PC-9 (cell line): ENCODE results near the gene DOCK1. TPM values are rescaled to one million over a fixed set of nuclear protein-coding genes. Genes with fewer than 3 reads are reported as not detected.

ENCODE experiments used
- BruUV-seq: library from RNA; stranded (reverse); fragments of 400-500 nt; replicated peaks from 2 replicates; lab custom pipeline; 2021; lab: Mats Ljungman, UMichigan
- CTCF ChIA-PET: fragments of 300-600 bp; sonication (Branson Sonifier 250); formaldehyde crosslinking; loops from one replicate; lab custom pipeline; 2022; ENCODE audit warnings: antibody characterized with exemption; lab: Charles Lee
- POLR2A ChIA-PET: fragments of 300-600 bp; sonication (Branson Sonifier 250); formaldehyde crosslinking; loops from one replicate; lab custom pipeline; 2022; ENCODE audit warnings: antibody characterized with exemption; ENCODE audit not compliant: unreplicated experiment; lab: Charles Lee
- DNase-seq, 2 experiments: peaks; one replicate each; pipeline versions ENCODE4 v3.0.0 to v3.0.0-alpha.2; 2015 to 2022; ENCODE audit warnings: mixed read lengths in 1 of 2
- H2AFZ ChIP-seq: fragments of 200-600 bp; sonication (generic); 2 replicates; pipeline ENCODE4 v1.8.1; 2017; ENCODE audit warnings: antibody characterized with exemption
- H3F3A ChIP-seq: fragments of 200-600 bp; sonication (generic); 2 replicates; pipeline ENCODE4 v1.8.1; 2017; ENCODE audit warnings: antibody characterized with exemption, mild to moderate bottlenecking, low read depth; ENCODE audit not compliant: insufficient read depth
- H3K27ac ChIP-seq: fragments of 200-600 bp; sonication (generic); 2 replicates; pipeline ENCODE4 v1.6.1; 2016; ENCODE audit warnings: mixed run types
- H3K27me3 ChIP-seq: fragments of 200-600 bp; sonication (generic); 2 replicates; pipeline ENCODE4 v1.6.1; 2016; ENCODE audit warnings: low read depth, mixed run types; ENCODE audit not compliant: insufficient read depth
- H3K36me3 ChIP-seq: fragments of 200-600 bp; sonication (generic); 2 replicates; pipeline ENCODE4 v1.6.1; 2016; ENCODE audit warnings: low read depth, mixed run types
- H3K4me1 ChIP-seq: fragments of 200-600 bp; sonication (generic); replicated peaks from 2 replicates; pipeline ENCODE4 v1.6.1; 2016; ENCODE audit warnings: mixed run types; ENCODE audit not compliant: insufficient read depth
- H3K4me2 ChIP-seq: fragments of 200-600 bp; sonication (generic); 2 replicates; pipeline ENCODE4 v1.6.1; 2017; ENCODE audit warnings: mixed run types
- H3K4me3 ChIP-seq: fragments of 200-600 bp; sonication (generic); 2 replicates; pipeline ENCODE4 v1.6.1; 2016; ENCODE audit warnings: mixed run types
- H3K79me2 ChIP-seq: fragments of 200-600 bp; sonication (generic); 2 replicates; pipeline ENCODE4 v1.6.1; 2017; ENCODE audit warnings: low read depth, mixed run types
- H3K9me2 ChIP-seq: fragments of 200-600 bp; sonication (generic); 2 replicates; pipeline ENCODE4 v1.8.1; 2017; ENCODE audit warnings: mild to moderate bottlenecking; ENCODE audit not compliant: insufficient read depth
- H3K9me3 ChIP-seq: fragments of 200-600 bp; sonication (generic); 2 replicates; pipeline ENCODE4 v1.8.1; 2016; ENCODE audit warnings: low read depth; ENCODE audit not compliant: insufficient read depth
- H4K20me1 ChIP-seq: fragments of 200-600 bp; sonication (generic); 2 replicates; pipeline ENCODE4 v1.8.1; 2017; ENCODE audit not compliant: insufficient read depth
- CTCF ChIP-seq: fragments of 200-600 bp; sonication (generic); conservative IDR thresholded peaks from 2 replicates; pipeline ENCODE4 v1.6.1; 2017; ENCODE audit warnings: mixed run types, antibody characterized with exemption, mild to moderate bottlenecking, moderate library complexity
- EZH2 ChIP-seq: fragments of 200-600 bp; sonication (generic); IDR thresholded peaks from 2 replicates; pipeline ENCODE4 v1.8.0; 2017; ENCODE audit warnings: antibody characterized with exemption, low read depth
- intact Hi-C: fragments of 100-400 bp; cut with micrococcal nuclease; formaldehyde crosslinking; loops from one replicate; pipeline ENCODE4 v1.10.0; 2022; ENCODE audit not compliant: unreplicated experiment
- total RNA-seq: library from RNA; stranded (reverse); gene quantifications from 2 replicates; pipeline ENCODE4 v1.2.3, GENCODE V29; 2021

Gene DOCK1
- total RNA-seq, 1 experiment from 2014 or later: 24.8 TPM

DNA sequence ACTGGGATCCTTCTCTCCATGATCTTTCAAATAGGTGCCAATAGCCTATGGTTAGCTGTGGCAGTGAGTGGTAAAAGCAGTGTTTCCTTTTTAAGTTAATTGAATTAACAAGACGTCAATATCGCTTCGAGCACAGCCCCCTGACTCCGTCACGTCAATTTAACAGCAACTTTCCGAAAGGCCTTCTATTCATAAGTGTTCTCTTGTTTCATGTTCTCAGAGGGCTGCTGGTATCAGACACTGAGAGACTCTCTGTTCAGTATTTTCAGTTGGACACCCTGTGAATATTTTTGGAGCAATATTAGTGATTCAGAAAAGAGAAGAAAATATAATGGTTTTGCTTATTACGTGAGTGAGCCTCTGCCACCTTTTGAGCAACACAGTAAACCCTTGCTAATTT lies 465.4 kb downstream of the DOCK1 start:
- no peak for DNase-seq
- Histone ChIP-seq H2AFZ (no peak overlapping the region), H3K27me3 (no peaks in the 10 kb centered on the region), H3K4me2 (no peak overlapping the region), H3K27ac (no peak overlapping the region), H3K4me1 (no peaks in the 10 kb centered on the region), H3K79me2 (no peaks in the 10 kb centered on the region), H4K20me1 (no peaks in the 10 kb centered on the region), H3K36me3 (no peaks in the 10 kb centered on the region), H3K4me3 (no peak overlapping the region), H3K9me3 (no peaks in the 10 kb centered on the region), H3K9me2 (no peaks in the 10 kb centered on the region), H3F3A (no peaks in the 10 kb centered on the region)
- TF ChIP-seq EZH2 (no peak), CTCF (no peak)
- ChIA-PET POLR2A (no interaction called here), CTCF (no interaction called here)
- BruUV-seq: no TSS peak
- intact Hi-C loops: no loop called here

DNA sequence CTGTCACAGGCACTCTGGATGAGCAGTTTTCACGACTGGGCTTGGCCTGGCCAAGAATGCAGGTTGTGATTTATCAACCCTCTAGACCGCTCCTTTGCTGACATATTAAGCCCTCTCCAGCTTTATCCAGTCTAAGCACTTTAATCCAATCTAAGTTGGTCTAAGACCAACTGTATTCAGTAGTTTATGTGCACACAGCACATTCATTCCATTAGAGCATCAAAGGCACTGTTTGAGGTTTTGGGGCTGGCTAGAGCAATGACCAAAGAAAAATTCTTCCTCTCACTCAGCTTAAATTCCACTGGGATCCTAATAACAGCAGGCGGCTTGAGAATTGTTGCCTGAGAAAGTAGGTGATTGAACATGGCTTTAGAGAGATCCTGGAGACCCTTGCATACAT lies 467.1 kb downstream of the DOCK1 start:
- BruUV-seq: no TSS peak
- ChIA-PET CTCF (no interaction called here), POLR2A (no interaction called here)
- intact Hi-C loops: no loop called here
- no peak overlapping the region for H3K4me3 ChIP-seq
- H3K27me3 ChIP-seq: no peaks in the 10 kb centered on the region
- H4K20me1 ChIP-seq: no peaks in the 10 kb centered on the region
- H3K4me1 ChIP-seq: no peaks in the 10 kb centered on the region
- H3K36me3 ChIP-seq: no peaks in the 10 kb centered on the region
- no peaks in the 10 kb centered on the region for H3F3A ChIP-seq
- no peaks in the 10 kb centered on the region for H3K79me2 ChIP-seq
- H3K9me3 ChIP-seq: no peaks in the 10 kb centered on the region
- H2AFZ ChIP-seq: no peak overlapping the region
- H3K4me2 ChIP-seq: no peak overlapping the region
- DNase-seq: no peak
- H3K27ac ChIP-seq: no peak overlapping the region
- TF ChIP-seq EZH2: no peak
- no peak for TF ChIP-seq CTCF
- H3K9me2 ChIP-seq: no peaks in the 10 kb centered on the region

- Histone ChIP-seq H4K20me1 (no peaks in the 10 kb centered on the region), H3K27ac (no peak overlapping the region), H3K4me2 (no peak overlapping the region), H3F3A (no peaks in the 10 kb centered on the region), H3K9me2 (no peaks in the 10 kb centered on the region), H3K4me3 (no peak overlapping the region), H2AFZ (no peak overlapping the region), H3K9me3 (no peaks in the 10 kb centered on the region), H3K4me1 (no peaks in the 10 kb centered on the region), H3K79me2 (no peaks in the 10 kb centered on the region), H3K36me3 (no peaks in the 10 kb centered on the region), H3K27me3 (no peaks in the 10 kb centered on the region)
- POLR2A ChIA-PET: no interaction called here
- intact Hi-C loops: no loop called here
- TF ChIP-seq CTCF: no peak
- TF ChIP-seq EZH2: no peak
- no TSS peak for BruUV-seq
- CTCF ChIA-PET: no interaction called here
- DNase-seq: no peak
These were observed 468.9 kb downstream of the DOCK1 start for GRCh38 chr10:127374074-127374680.
